Kasumi-1 (cell line): ENCODE results near the gene SORBS2.
"Not testable (repeated sequence)": the region's sequence is repeated elsewhere in the genome, so short reads cannot be mapped to it uniquely, and the experiment has no call there.

Experiments
- DNase-seq, 2 experiments: peaks; one replicate each; lab custom pipeline; 2025; lab: John Stamatoyannopoulos, UW

Gene SORBS2, protein sequence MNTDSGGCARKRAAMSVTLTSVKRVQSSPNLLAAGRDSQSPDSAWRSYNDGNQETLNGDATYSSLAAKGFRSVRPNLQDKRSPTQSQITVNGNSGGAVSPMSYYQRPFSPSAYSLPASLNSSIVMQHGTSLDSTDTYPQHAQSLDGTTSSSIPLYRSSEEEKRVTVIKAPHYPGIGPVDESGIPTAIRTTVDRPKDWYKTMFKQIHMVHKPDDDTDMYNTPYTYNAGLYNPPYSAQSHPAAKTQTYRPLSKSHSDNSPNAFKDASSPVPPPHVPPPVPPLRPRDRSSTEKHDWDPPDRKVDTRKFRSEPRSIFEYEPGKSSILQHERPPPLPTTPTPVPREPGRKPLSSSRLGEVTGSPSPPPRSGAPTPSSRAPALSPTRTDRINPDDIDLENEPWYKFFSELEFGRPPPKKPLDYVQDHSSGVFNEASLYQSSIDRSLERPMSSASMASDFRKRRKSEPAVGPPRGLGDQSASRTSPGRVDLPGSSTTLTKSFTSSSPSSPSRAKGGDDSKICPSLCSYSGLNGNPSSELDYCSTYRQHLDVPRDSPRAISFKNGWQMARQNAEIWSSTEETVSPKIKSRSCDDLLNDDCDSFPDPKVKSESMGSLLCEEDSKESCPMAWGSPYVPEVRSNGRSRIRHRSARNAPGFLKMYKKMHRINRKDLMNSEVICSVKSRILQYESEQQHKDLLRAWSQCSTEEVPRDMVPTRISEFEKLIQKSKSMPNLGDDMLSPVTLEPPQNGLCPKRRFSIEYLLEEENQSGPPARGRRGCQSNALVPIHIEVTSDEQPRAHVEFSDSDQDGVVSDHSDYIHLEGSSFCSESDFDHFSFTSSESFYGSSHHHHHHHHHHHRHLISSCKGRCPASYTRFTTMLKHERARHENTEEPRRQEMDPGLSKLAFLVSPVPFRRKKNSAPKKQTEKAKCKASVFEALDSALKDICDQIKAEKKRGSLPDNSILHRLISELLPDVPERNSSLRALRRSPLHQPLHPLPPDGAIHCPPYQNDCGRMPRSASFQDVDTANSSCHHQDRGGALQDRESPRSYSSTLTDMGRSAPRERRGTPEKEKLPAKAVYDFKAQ (N-terminal part only)

DNA sequence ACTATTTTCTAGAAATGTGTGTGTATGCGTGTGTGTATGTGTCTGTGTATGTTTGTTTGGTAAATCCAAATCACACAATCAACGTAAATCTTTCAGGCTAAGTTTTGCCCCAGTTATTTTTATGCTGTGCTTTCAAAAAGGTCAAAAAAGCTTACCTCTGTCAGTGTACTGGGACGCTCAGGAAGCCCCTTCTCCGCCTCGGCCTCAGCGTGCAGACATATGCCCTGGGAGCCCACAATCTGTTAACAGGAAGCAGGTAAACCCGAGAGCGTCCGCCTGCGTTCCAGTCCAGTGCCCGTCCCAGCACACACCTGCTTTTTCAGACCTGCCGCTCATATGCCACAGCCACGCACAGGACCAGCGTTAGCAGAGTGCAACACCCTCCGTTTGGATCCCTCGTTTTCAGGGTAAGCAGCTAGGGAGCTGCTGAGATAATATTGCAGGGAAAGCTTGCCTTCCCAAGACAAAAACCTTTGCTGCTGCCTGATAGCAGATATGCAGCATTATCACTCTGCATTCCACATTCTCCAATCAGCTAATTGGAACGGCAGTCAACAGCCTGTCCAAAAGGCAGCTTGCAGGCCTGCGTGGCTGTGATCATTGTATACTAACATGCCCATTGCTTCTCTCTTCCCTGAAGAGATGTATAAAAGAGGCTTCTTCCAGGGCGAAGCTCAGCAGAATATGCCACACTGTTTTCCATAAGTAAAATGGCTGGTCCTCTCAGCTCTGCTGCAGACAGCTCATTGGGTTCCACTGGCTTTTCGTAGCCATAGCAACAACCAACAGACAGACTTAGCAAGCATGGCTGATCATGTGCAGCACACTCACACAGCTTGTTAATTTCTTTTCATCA, at the start of gene SORBS2:
Gene SORBS2 (minus strand): TSS at position 686 of the 856 bp plus-strand sequence. CDS start 121,623 bp downstream, outside the sequence.
- no peak for DNase-seq

DNA sequence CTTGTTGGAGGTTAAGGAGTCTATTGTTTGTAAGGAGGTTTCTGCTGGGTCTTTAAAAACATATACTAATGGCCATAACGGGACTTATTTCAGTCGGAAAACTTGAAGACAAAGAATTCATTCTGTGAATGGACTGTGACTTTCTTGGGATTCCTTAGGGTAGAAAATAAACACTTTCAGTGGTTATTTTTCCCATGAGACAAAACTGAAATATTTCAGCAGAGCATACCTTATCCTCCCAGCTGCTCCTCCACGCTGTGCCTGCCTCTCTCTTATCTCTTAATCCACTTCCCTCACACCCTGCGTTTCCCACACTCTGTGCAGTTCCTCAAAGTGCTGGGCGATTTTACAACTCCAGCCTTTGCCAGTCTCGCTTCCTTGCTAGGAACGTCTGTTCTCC, 47.1 kb upstream of the SORBS2 start:
- DNase-seq, result peak; percentile 52 to 57

DNA sequence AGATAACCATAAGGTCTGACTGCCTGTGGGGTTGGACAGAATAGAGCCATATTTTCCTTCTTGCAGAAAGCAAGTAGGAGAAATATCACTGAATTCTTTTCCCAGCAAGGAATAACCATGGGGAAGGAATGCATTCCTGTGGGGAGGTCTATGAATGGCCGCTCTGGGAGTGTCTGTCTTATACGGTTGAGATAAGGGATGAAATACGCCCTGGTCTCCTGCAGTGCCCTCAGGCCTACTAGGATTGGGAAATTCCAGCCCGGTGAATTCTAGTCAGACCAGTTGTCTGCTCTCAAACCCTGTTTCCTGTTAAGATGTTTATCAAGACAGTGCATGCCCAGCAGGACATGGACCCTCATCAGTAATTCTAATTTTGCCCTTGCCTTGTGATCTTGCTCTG, 45.6 kb upstream of the SORBS2 start:
- DNase-seq, result not testable (repeated sequence)

DNA sequence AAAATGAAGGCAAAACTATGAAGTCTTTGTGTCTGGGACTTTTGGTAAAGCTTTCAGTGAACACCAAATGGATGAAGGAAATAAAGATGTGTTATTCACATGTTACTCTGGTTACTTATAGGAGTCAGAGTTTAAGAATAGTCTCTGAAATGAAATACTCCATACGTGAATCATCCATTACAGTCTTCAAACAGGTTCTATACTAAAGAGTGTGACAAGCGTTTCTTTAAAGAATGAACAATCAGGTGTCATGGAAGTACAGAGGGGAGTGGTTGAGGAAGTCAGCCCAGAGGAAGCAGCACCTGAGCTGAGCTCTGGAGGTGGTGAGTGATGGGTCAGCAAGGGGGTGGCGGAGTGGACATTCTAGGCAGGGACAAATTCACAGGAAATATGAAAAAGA, 41.8 kb upstream of the SORBS2 start:
- DNase-seq, result no peak

DNA sequence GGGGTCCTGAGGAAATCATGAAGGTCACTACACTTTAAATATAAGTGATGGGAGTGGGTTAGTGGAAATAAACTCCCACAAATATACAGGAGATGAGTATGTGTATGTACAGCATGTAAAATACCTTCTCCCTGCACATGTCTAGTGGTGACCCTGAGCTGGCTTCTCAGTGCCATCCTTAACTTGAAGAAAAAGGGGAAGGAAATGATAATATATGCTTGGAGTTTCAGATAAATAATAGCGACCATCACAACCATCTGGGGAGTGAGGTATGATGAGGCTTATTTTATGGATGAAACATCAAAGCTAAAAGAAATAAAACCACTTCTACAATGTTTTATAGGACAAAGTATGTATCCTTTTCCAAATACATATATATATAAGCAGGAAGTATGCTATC, 41.0 kb upstream of the SORBS2 start:
- DNase-seq, result peak; percentile 13 to 28

DNA sequence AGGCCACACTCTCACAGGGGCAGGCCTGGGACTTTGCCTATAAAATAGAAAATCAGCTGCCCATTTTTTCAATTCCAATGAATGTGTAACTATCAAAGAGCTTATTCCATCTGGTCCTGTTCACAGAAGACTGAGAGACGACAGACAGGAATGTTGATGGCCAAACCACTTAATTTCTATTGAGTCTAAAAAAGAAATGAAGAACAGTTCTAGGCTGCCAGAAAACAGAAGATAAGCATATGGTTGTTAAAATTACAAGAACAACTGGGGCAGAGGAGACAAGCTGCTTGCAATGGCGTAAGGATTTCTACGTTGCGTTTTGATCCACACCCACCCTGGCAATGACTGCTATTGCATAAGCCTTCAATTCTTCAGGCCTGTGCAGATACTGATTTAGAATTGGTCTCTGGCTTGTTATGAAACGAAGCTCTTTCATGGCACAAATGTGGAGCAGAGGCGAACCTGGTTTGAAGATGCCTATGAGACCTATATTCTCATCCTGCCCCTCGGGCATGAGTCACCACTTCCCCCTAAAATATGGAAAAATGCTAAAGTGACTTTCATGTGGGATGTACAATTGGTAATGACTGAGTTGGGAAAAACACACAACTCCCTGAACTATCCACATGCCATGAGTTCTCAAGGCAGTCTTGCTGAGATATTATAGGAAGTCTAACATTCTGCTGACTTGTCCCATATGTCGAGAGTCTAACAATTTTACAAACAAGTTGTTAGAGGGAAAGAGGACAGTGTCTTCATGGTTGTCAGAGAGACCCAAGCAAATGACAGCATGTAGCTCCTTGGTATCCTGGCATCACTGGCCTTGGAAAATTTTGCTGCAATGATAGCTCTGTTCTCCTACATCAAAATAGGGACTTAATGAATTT, 37.9 kb upstream of the SORBS2 start:
- DNase-seq, result no peak

DNA sequence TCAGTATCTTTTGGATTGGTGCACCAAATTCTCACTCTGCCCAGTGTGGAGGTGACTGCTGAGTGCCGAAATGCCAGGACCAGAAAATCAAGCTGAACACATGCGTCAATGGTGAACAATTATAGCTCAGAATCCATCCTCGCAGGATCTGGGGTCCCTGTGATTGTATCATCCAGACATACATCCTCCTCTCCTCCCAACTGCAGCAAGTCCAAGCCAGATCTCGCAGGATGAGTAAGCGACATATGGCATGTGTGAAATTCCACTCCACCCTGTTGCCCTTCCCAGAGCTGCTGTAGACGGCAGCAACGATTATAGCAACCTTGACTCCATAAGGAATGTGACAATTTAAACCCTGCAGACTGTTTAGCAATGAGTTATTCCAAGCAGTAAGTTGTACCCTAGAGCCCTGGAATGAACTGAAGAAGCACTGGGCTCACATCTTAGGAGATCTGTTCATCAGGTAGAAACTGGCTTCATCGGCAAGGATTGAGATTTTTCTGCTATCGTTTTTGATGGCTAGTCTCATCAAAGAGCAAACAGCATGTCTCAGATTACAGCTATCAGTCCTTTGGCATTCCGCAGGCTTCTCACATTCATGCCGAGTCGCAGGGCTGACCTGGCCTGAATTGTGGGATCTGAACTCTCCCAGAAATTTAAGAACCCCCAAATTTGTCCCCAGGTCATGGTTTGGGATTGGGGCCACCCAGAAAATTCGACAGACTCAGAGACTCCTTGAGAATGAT, 35.5 kb upstream of the SORBS2 start:
- no peak for DNase-seq

DNA sequence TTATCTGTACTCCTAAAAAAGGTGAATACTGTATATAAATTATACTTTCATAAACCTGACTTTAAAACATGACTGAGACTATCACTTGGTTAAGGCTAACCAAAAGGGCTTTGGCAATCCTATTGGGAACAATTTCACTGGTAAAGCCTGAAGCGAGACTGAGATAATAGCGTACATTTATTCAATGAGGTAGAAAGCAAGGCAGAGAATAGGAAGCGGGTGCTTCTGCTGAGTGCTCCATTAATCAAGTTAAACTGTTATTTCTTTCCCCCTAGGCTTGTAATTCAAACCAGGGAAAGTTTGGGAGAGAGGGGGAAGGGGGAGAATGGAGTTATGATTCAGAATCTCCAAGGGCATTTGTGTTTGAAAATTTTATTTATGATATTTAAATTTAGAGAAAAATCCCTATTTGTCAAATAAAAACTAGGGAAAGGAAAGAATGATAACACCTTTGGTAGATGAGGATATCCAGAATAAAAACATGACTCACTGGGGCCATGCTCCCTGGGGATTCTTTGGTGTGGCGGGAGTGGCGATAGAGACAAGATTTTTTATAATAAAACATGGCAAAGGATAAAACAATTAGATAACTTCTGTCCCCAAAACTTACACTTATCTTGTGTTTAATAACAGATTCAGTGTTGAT, 34.6 kb upstream of the SORBS2 start:
- DNase-seq, result no peak

DNA sequence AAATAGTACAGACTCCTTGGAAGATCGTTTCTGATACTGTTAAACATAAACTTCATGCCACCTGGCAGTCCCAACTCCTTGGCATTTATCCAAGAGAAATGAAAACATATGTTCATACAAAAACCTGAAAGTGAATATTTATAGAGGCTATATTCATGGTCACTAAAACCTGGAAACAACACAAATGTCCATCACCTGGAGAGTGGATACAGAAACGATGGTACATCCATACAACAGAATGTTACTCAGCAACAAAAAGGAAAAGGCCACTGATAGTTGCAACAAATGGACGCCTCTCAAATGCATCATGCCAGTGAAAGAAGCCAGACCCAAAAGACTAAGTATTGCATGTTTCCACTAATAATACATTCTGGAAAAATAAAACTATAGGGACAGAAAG, 34.0 kb upstream of the SORBS2 start:
- no peak for DNase-seq

DNA sequence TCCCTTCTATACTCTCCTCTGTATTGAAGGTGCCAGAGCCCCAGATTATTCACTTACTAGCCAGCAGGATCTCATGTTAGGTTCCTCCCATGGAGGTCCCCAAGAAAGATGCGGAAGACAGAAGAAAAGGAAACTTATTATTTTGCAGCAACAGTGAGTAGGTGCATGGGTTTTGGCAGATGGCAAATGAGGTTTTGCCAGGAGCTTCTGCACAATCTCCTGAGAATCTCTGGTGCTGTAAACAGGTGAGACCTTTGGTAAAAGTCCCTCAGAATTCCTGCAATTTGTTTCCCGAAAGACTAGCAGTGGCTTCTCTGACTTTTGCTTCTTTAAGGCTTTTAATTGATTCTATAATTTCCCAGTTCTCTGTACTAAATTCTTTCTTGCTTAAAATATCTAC, 29.5 kb upstream of the SORBS2 start:
- no peak for DNase-seq

DNA sequence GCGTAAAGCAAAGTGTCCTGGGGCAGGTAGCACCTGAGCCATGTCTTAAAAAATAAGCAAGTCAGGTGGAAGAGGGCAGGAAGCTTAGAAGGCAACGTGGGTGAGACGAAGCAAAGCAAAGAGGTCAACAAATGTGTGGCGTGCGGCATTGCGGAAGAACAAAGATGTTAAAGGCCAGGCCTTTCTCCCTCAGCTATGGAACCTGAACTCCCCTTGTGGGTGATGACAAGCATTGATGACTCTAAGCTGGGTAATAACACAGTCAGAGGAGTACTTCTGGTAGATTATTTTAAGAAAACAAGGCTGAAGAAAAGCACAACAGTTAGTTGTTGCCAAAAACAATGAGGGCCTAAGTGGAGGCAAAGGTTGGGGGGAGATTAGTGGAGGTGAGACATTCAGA, 29.0 kb upstream of the SORBS2 start:
- DNase-seq, result no peak

DNA sequence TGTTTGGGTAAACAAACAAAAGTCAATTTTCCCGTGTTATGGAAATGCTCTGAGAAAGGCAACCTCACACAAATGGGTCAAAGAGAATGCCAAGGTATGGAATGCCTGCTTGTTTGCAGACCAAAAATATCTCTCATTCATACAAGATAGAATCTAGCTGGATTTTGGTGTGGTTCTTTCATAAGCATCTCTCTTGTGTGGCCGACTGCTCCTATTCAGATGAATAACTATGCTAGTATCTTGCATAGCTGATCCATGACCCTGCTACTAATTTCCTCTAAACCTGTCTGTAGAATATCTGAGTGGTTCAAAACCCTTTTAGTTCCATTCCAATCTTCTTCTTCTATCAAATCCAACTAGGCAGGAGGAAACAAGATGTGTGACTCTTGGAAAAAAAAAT, 28.2 kb upstream of the SORBS2 start:
- no peak for DNase-seq

DNA sequence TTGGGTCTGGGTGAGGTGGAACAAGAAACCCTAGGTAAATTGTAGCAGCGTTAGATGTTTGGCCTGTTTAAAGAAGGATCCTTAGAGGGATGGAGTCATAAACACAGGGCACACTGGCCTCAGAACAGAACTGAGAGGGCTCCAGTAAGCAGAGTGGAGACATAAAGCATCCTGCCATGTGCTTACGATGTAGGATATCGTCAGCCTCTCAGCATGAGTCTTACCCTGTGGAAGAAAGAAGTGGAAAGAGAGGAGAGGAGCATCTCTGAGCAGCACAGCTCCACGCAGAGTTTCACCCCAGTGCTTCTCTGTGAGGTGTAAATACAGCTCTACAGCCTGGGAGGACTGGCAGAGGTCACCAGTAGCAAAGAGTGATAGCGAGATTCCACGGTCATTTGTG, 27.8 kb upstream of the SORBS2 start:
- DNase-seq, result no peak

DNA sequence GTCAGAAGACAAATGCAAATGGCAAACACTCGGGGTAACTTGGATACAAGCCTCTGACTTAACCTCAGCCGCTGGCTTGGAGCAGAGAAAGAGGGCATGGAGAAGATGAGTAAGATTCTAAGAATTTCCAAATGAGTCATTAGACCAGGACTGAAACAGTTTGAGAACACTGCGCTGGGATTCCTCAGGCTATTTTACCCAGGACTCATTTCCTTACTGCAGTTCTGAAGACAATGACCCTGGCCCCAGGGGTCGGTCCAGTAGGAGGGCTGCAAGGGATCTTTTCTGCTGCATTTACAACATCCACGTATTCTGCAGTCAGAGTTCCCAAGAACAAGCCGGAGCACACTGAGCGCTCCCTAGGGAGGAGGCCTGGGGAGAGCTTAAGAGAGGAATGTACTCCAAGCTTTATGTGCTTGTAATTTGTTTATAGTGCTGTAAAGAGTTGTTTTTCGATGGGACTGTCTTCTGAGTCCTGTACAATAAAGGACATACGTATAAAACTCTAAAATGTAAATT, 27.3 kb upstream of the SORBS2 start:
- no peak for DNase-seq

DNA sequence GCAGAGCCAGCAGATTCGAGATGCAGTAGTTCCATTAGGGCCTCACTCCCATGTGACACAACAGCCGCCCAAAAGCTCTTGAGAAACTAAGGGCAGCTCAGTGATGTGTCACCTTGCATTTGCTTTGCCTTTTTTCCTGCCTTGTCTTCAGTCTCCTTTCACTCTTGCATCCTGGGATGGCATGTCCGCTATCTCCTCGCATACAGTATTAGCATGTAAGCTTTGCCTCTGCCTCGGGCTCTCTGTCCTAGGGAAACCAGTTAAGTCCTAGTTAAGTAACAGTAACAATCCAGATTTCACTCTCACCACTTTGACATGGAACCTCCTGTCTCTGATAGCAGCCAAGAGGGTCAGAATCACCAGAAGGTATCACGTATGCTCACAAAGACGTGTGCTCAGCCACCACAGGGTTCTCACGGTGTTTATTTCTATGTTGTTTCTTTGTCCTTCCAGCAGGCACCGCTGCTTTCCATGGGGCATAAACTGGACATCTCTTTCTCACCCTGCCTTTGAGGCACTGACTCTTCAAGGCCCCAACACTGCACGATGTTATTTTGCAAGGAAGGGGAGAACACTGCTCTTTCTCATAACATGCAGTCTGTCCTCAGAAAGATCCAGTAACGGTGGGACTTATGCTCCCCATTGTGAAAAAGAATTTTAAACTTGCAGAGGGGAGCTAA, 26.7 kb upstream of the SORBS2 start:
- no peak for DNase-seq

DNA sequence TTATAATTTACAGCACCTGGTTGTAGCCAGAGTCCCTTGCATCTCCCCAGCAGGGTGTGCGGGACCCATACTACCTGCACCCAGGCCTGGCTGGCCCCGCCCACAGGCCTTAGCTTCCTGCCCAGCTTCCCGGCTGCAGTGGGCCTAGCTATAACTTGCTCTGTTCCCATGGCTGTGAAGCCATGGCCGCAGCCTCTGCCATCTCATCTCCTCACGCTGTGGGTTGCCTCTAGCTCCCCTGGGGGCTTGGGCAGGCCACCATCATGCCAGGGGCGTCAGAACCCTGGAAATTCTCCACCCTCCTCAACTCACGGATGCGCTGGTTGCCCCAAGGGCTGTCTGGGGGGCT, 26.1 kb upstream of the SORBS2 start:
- no peak for DNase-seq

DNA sequence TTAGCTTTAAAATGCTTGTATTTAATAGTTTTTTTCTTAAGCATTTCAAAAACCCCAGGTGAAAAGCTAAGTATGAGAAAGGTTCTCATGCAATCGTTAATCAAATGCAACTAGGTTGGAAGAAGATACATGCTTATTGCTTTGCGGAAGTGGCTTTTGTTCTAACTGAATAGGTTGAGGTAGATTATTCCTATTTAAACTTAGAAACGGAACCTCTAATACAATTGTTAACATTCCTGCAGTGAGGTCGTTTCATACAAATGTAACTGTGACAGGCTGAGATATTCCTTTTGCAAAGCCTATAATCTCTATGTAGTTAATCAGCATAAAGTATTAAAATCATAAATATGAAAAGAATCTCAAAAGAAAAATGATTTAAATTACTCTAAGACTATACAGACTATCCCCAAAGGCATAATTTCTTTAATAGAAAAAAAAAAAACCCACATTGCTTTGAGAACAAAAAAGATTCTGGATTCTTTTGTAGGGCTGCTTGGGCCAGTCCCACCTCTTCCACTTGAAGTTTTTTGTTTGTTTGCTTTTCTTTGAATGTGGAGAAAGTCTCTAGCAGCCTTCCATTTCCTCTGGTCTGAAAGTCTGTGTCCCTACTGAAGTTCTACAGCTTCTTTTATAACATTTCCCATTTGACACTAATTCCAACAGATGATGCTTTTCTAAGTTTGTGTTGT, 25.6 kb upstream of the SORBS2 start:
- DNase-seq, result no peak
